Liver (tissue), 9 donors: ENCODE results near the gene ATP13A1. TPM values are rescaled to one million over a fixed set of nuclear protein-coding genes. Genes with fewer than 3 reads are reported as not detected.
A peak's percentile ranks its signal among the peaks of the same experiment; 100 is the strongest.

Source experiments
- DNase-seq: peaks from one replicate; pipeline ENCODE4 v3.0.0-alpha.2; 2017; ENCODE audit warnings: low spot score
- H3K27ac ChIP-seq, 2 donors: one replicate each; pipeline ENCODE4 v1.7.0; 2013; ENCODE audit warnings: inconsistent platforms in 2 of 2, low read length in 2 of 2, control low read depth in 1 of 2, low read depth in 1 of 2, mild to moderate bottlenecking in 1 of 2
- H3K27me3 ChIP-seq, 4 donors: one replicate each; pipeline versions ENCODE4 v1.6.1 to v1.7.0; 2013; ENCODE audit warnings: low read length in 3 of 4, inconsistent platforms in 1 of 4, mild to moderate bottlenecking in 1 of 4, moderate library complexity in 1 of 4; ENCODE audit not compliant: control insufficient read depth in 4 of 4, insufficient read depth in 4 of 4
- H3K36me3 ChIP-seq, 4 donors: one replicate each; pipeline versions ENCODE4 v1.6.1 to v1.7.0; 2013; ENCODE audit warnings: low read length in 3 of 4, mild to moderate bottlenecking in 3 of 4, low read depth in 1 of 4, moderate library complexity in 1 of 4; ENCODE audit not compliant: control insufficient read depth in 4 of 4, insufficient read depth in 3 of 4
- H3K4me1 ChIP-seq, 4 donors: one replicate each; pipeline versions ENCODE4 v1.6.1 to v1.7.0; 2013; ENCODE audit warnings: low read length in 3 of 4, mild to moderate bottlenecking in 3 of 4, moderate library complexity in 1 of 4; ENCODE audit not compliant: control insufficient read depth in 4 of 4, insufficient read depth in 4 of 4
- H3K4me3 ChIP-seq, 3 donors: one replicate each; pipeline versions ENCODE4 v1.6.1 to v1.7.0; 2013; ENCODE audit warnings: low read length in 3 of 3, control low read depth in 1 of 3, low read depth in 1 of 3, mild to moderate bottlenecking in 1 of 3
- H3K9ac ChIP-seq, 2 donors: one replicate each; pipeline ENCODE4 v1.7.0; 2013; ENCODE audit warnings: low read length in 2 of 2, mild to moderate bottlenecking in 2 of 2, moderate library complexity in 2 of 2, control low read depth in 1 of 2, low read depth in 1 of 2
- H3K9me3 ChIP-seq, 4 donors: one replicate each; pipeline versions ENCODE4 v1.6.1 to v1.7.0; 2013; ENCODE audit warnings: low read length in 3 of 4; ENCODE audit not compliant: control insufficient read depth in 4 of 4
- ATF3 ChIP-seq: IDR thresholded peaks from 2 replicates; pipeline ENCODE4 v1.6.1; 2016; ENCODE audit warnings: antibody characterized with exemption
- FOXA2 ChIP-seq: IDR thresholded peaks from 2 replicates; pipeline ENCODE4 v1.6.1; 2016; ENCODE audit warnings: antibody characterized with exemption
- GABPA ChIP-seq, 2 donors: IDR thresholded peaks in 1 of 2; conservative IDR thresholded peaks in 1 of 2; 2 replicates each; pipeline ENCODE4 v1.6.1; 2016; ENCODE audit warnings: antibody characterized with exemption in 2 of 2, mild to moderate bottlenecking in 1 of 2, moderate library complexity in 1 of 2
- HNF4A ChIP-seq, 2 donors: conservative IDR thresholded peaks; 2 replicates each; pipeline ENCODE4 v1.6.1; 2016; ENCODE audit warnings: antibody characterized with exemption in 2 of 2, mild to moderate bottlenecking in 2 of 2
- HNF4G ChIP-seq: IDR thresholded peaks from 2 replicates; pipeline ENCODE4 v1.6.1; 2016; ENCODE audit warnings: antibody characterized with exemption
- JUND ChIP-seq, 2 donors: IDR thresholded peaks; 2 replicates each; pipeline ENCODE4 v1.6.1; 2016; ENCODE audit warnings: antibody characterized with exemption in 2 of 2
- NR2F2 ChIP-seq: IDR thresholded peaks from 2 replicates; pipeline ENCODE4 v1.6.1; 2016; ENCODE audit warnings: antibody characterized with exemption
- RAD21 ChIP-seq, 2 donors: IDR thresholded peaks; 2 replicates each; pipeline ENCODE4 v1.6.1; 2016; ENCODE audit warnings: antibody characterized with exemption in 2 of 2, mild to moderate bottlenecking in 2 of 2
- REST ChIP-seq: IDR thresholded peaks from 2 replicates; pipeline ENCODE4 v1.6.1; 2016; ENCODE audit warnings: antibody characterized with exemption, mild to moderate bottlenecking
- RXRA ChIP-seq, 2 donors: IDR thresholded peaks; 2 replicates each; pipeline ENCODE4 v1.6.1; 2017 to 2018; ENCODE audit warnings: antibody characterized with exemption in 2 of 2, mild to moderate bottlenecking in 1 of 2
- SP1 ChIP-seq: IDR thresholded peaks from 2 replicates; pipeline ENCODE4 v1.6.1; 2018; ENCODE audit warnings: antibody characterized with exemption, mild to moderate bottlenecking
- TAF1 ChIP-seq: conservative IDR thresholded peaks from 2 replicates; pipeline ENCODE4 v1.6.1; 2016; ENCODE audit warnings: antibody characterized with exemption, mild to moderate bottlenecking
- YY1 ChIP-seq: IDR thresholded peaks from 2 replicates; pipeline ENCODE4 v1.6.1; 2016; ENCODE audit warnings: antibody characterized with exemption, mild to moderate bottlenecking
- WGBS: extraction: QIAGEN DNeasy Blood & Tissue Kit; methylation state at CpG from one replicate; pipeline ENCODE4 v1.1.7; 2013; 5-methylcytosine and 5-hydroxymethylcytosine counted together
- polyA plus RNA-seq, 2 donors: library from polyadenylated mRNA; stranded (reverse) in 1 of 2; unstranded in 1 of 2; fragments of 200-250 nt in 1 of 2; fragments of >200 nt in 1 of 2; fragmentation: Nextera tagmentation in 1 of 2; extraction: Ambion mirVana in 1 of 2; gene quantifications; one replicate each; pipeline versions ENCODE4 v1.2.1 to v1.2.3, GENCODE V29; 2013 to 2015
- total RNA-seq, 2 donors: library from RNA; depleted of rRNA; stranded (reverse); fragments of >200 nt; gene quantifications; one replicate each; pipeline ENCODE4 v1.2.3, GENCODE V29; 2014
- TF ChIP-seq, protein P1 (sequence below): fragments of 150-350 bp; IDR thresholded peaks from 2 replicates; pipeline ENCODE4 v1.5.1; 2017; ENCODE audit warnings: improper control_type of control experiment, low read depth, low read length; ENCODE audit not compliant: missing input control
- TF ChIP-seq, protein P2 (sequence below): IDR thresholded peaks from 2 replicates; pipeline ENCODE4 v1.6.1; 2016; ENCODE audit warnings: antibody characterized with exemption
- TF ChIP-seq, protein P3 (sequence below): IDR thresholded peaks from 2 replicates; pipeline ENCODE4 v1.6.1; 2016; ENCODE audit warnings: antibody characterized with exemption
- donor health status: healthy.
- donor health status: healthy.
- donor health status: healthy.
- donor health status: healthy.
- donor health status: healthy.

ATP13A1 gene
- total and polyA plus RNA-seq, 4 donors: 15.1 to 36.5 (median 20.5) TPM

DNA sequence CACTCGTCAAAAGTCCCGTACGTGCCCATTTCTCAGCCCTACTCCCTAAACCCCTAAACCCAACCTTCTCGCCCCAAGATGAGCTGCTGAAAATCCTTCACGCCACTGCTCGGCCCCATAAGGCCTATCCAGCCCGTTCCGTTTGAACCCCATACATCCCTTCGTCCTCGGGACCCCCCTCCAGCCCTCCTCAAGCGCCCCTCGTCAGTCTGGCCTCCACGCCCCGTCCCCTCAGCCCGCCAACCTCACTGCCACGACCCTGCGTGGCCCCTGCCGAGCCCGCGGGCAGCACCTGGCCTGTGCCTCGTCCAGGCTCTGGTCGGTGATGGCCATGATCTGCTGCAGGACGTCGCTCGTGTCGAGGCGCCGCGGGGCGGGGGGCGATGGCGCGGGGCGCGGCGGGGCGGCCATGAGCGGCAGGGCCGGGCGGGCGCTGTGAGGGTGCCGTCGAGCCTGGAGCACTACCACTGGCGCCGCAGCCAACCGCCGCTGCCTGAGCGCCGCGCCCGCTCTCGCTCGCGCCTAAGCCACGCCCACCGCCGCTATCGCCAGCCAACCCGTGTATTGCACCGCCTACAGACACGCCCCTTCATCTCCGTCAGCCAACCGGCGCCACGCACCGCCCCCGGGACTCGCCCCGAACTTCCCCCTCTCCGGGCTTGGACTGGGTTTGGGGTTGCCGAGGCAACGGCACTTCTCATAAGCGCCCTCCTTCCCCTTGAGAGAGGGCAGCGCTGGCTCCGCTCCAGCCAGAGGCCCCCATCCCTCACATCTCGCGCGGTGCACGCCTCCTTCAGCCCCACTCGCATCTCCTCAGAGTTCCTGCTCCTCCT is 45.0 kb downstream of the ATP13A1 start, which contains the start of gene PBX4:
Gene PBX4, minus strand, starts transcription at position 469 of the 833 bp plus-strand sequence. Its CDS starts 58 bp downstream, at position 411.
- 8% methylated on average over 80 of the region's 80 CpGs for WGBS
- Histone ChIP-seq H3K9ac (no peak within 1 kb of the TSS), H3K9me3 (peaks cover 0 to 8% (median 0%) of the 10 kb centered on the region in 4 donors), H3K27me3 (no peaks in the 10 kb centered on the region), H3K36me3 (no peaks in the 10 kb centered on the region), H3K27ac (no peak within 1 kb of the TSS), H3K4me3 (peak within 1 kb of the TSS in 2 of 3 donors; percentile 14 to 40), H3K4me1 (no peaks in the 10 kb centered on the region)
- peak; percentile 90 for DNase-seq
- no peak for TF ChIP-seq RAD21 (IDR thresholded peaks at IDR 0.05)
- TF ChIP-seq, protein P1, sequence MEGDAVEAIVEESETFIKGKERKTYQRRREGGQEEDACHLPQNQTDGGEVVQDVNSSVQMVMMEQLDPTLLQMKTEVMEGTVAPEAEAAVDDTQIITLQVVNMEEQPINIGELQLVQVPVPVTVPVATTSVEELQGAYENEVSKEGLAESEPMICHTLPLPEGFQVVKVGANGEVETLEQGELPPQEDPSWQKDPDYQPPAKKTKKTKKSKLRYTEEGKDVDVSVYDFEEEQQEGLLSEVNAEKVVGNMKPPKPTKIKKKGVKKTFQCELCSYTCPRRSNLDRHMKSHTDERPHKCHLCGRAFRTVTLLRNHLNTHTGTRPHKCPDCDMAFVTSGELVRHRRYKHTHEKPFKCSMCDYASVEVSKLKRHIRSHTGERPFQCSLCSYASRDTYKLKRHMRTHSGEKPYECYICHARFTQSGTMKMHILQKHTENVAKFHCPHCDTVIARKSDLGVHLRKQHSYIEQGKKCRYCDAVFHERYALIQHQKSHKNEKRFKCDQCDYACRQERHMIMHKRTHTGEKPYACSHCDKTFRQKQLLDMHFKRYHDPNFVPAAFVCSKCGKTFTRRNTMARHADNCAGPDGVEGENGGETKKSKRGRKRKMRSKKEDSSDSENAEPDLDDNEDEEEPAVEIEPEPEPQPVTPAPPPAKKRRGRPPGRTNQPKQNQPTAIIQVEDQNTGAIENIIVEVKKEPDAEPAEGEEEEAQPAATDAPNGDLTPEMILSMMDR: no peak
- TF ChIP-seq NR2F2: no peak
- TF ChIP-seq, protein P2, sequence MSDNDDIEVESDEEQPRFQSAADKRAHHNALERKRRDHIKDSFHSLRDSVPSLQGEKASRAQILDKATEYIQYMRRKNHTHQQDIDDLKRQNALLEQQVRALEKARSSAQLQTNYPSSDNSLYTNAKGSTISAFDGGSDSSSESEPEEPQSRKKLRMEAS: no peak
- TF ChIP-seq JUND (IDR thresholded peaks at IDR 0.05): no peak
- TF ChIP-seq, protein P3, sequence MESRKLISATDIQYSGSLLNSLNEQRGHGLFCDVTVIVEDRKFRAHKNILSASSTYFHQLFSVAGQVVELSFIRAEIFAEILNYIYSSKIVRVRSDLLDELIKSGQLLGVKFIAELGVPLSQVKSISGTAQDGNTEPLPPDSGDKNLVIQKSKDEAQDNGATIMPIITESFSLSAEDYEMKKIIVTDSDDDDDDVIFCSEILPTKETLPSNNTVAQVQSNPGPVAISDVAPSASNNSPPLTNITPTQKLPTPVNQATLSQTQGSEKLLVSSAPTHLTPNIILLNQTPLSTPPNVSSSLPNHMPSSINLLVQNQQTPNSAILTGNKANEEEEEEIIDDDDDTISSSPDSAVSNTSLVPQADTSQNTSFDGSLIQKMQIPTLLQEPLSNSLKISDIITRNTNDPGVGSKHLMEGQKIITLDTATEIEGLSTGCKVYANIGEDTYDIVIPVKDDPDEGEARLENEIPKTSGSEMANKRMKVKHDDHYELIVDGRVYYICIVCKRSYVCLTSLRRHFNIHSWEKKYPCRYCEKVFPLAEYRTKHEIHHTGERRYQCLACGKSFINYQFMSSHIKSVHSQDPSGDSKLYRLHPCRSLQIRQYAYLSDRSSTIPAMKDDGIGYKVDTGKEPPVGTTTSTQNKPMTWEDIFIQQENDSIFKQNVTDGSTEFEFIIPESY: no peak
- no peak for TF ChIP-seq REST
- no peak for TF ChIP-seq HNF4A (conservative IDR thresholded peaks at IDR 0.05)
- no peak for TF ChIP-seq ATF3
- no peak for TF ChIP-seq FOXA2
- TF ChIP-seq TAF1: no peak
- TF ChIP-seq HNF4G: no peak

DNA sequence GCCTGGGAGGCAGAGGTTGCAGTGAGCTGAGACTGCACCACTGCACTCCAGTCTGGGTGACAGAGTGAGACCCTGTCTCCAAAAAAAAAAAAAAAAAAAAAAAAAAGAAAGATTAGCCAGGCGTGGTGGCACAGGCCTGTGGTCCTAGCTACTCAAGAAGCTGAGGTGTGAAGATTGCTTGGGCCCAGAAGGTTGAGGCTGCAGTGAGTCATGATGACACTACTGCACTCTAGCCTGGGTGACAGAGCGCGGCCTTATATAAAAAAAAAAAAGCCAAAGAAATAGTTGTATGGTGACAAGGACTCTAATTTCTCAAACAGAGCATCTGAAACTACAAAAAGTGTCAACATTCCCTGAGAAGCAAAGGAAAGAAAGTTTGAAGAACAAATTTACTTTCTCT is 48.4 kb downstream of the ATP13A1 start:
- H3K9me3 ChIP-seq: peaks cover 0 to 8% (median 0%) of the 10 kb centered on the region in 4 donors
- no peaks in the 10 kb centered on the region for H3K4me1 ChIP-seq
- no peaks in the 10 kb centered on the region for H3K27me3 ChIP-seq
- 96% methylated on average over 3 of the region's 3 CpGs for WGBS
- no peak overlapping the region for H3K4me3 ChIP-seq
- DNase-seq: no peak
- no peak overlapping the region for H3K9ac ChIP-seq
- no peak overlapping the region for H3K27ac ChIP-seq
- no peaks in the 10 kb centered on the region for H3K36me3 ChIP-seq
- TF ChIP-seq, protein P3: no peak
- TF ChIP-seq RXRA (IDR thresholded peaks at IDR 0.05): no peak
- no peak for TF ChIP-seq SP1
- TF ChIP-seq ATF3: no peak
- no peak for TF ChIP-seq FOXA2
- no peak for TF ChIP-seq REST
- TF ChIP-seq NR2F2: no peak
- no peak for TF ChIP-seq RAD21 (IDR thresholded peaks at IDR 0.05)
- no peak for TF ChIP-seq YY1
- TF ChIP-seq GABPA (IDR thresholded peaks at IDR 0.05 in 1 of 2, conservative IDR thresholded peaks at IDR 0.05 in 1 of 2): no peak
